ENCODE data around the gene PCSK5. TPM values are rescaled to one million over a fixed set of nuclear protein-coding genes. Genes with fewer than 3 reads are reported as not detected.

Gene PCSK5
- polyA plus RNA-seq, 1 donor from 2014 or later = 1.7 TPM

- Histone ChIP-seq H3K79me2 (replicated peaks; ENCODE audit: insufficient read depth, low read length) (no peaks in the 10 kb centered on the region), H3K9me2 (ENCODE audit: insufficient read depth, low read length) (no peaks in the 10 kb centered on the region), H3K27me3 (ENCODE audit: insufficient read depth, low read depth, low read length) (no peaks in the 10 kb centered on the region), H2AFZ (ENCODE audit: low read depth, low read length) (no peak overlapping the region), H3K4me2 (ENCODE audit: low read length) (no peak overlapping the region), H3K36me3 (ENCODE audit: insufficient read depth, low read length) (no peaks in the 10 kb centered on the region), H4K20me1 (ENCODE audit: insufficient read depth) (no peaks in the 10 kb centered on the region), H3K27ac (ENCODE audit: low read length) (no peak overlapping the region), H3K4me3 (ENCODE audit: low read length) (no peak overlapping the region), H3K9ac (ENCODE audit: low read length) (no peak overlapping the region), H3K9me3 (ENCODE audit: low read length) (no peaks in the 10 kb centered on the region), H3F3A (ENCODE audit: insufficient read depth, low read length, poor library complexity, severe bottlenecking) (no peaks in the 10 kb centered on the region)
- TF ChIP-seq REST (IDR thresholded peaks at IDR 0.05; ENCODE audit: borderline replicate concordance) (no peak), SMC3 (conservative IDR thresholded peaks at IDR 0.05; ENCODE audit: poor library complexity) (no peak), MXI1 (conservative IDR thresholded peaks at IDR 0.05; ENCODE audit: poor library complexity, severe bottlenecking) (no peak), CTCF (IDR thresholded peaks at IDR 0.05; ENCODE audit: poor library complexity, severe bottlenecking) (no peak), EP300 (conservative IDR thresholded peaks at IDR 0.05; ENCODE audit: poor library complexity, severe bottlenecking) (no peak), POLR2AphosphoS5 (IDR thresholded peaks at IDR 0.05) (no peak), RAD21 (conservative IDR thresholded peaks at IDR 0.05) (no peak), EZH2 (IDR thresholded peaks at IDR 0.05; ENCODE audit: borderline replicate concordance, insufficient read depth, low read length, poor library complexity, severe bottlenecking) (no peak), TAF1 (IDR thresholded peaks at IDR 0.05; ENCODE audit: low read depth) (no peak)
Measured at GRCh38 chr9:76369583-76369982, 479.1 kb downstream of the PCSK5 start.

GRCh38 chr9:76370396-76371023 lies 480.0 kb downstream of the PCSK5 start:
- TF ChIP-seq MXI1 (conservative IDR thresholded peaks at IDR 0.05; ENCODE audit: poor library complexity, severe bottlenecking) (no peak), EZH2 (IDR thresholded peaks at IDR 0.05; ENCODE audit: borderline replicate concordance, insufficient read depth, low read length, poor library complexity, severe bottlenecking) (no peak), REST (IDR thresholded peaks at IDR 0.05; ENCODE audit: borderline replicate concordance) (no peak), POLR2AphosphoS5 (IDR thresholded peaks at IDR 0.05) (no peak), TAF1 (IDR thresholded peaks at IDR 0.05; ENCODE audit: low read depth) (no peak), SMC3 (conservative IDR thresholded peaks at IDR 0.05; ENCODE audit: poor library complexity) (no peak), CTCF (IDR thresholded peaks at IDR 0.05; ENCODE audit: poor library complexity, severe bottlenecking) (no peak), RAD21 (conservative IDR thresholded peaks at IDR 0.05) (no peak), EP300 (conservative IDR thresholded peaks at IDR 0.05; ENCODE audit: poor library complexity, severe bottlenecking) (no peak)
- H2AFZ ChIP-seq (ENCODE audit: low read depth, low read length) = no peak overlapping the region
- H3K4me3 ChIP-seq (ENCODE audit: low read length) = no peak overlapping the region
- H3K4me2 ChIP-seq (ENCODE audit: low read length) = no peak overlapping the region
- H3K27ac ChIP-seq (ENCODE audit: low read length) = no peak overlapping the region
- no peaks in the 10 kb centered on the region for H4K20me1 ChIP-seq (ENCODE audit: insufficient read depth)
- no peaks in the 10 kb centered on the region for H3K9me3 ChIP-seq (ENCODE audit: low read length)
- H3K27me3 ChIP-seq (ENCODE audit: insufficient read depth, low read depth, low read length) = no peaks in the 10 kb centered on the region
- H3F3A ChIP-seq (ENCODE audit: insufficient read depth, low read length, poor library complexity, severe bottlenecking) = no peaks in the 10 kb centered on the region
- H3K79me2 ChIP-seq (replicated peaks; ENCODE audit: insufficient read depth, low read length) = no peaks in the 10 kb centered on the region
- no peaks in the 10 kb centered on the region for H3K36me3 ChIP-seq (ENCODE audit: insufficient read depth, low read length)
- H3K9ac ChIP-seq (ENCODE audit: low read length) = no peak overlapping the region
- no peaks in the 10 kb centered on the region for H3K9me2 ChIP-seq (ENCODE audit: insufficient read depth, low read length)

All from neural cell (in vitro differentiated cells).